Nucleus accumbens (tissue), 56 donors: ENCODE measurements around the gene PSTPIP1.

Source experiments
- DNase-seq, 56 donors: peaks; one replicate each; lab custom pipeline; 2025; lab: John Stamatoyannopoulos, UW

Gene PSTPIP1

GRCh38 chr15:77060546-77060945, 65.6 kb downstream of the PSTPIP1 start:
- peak in 3 of 56 donors; percentile 11 to 26 (median 16) for DNase-seq

GRCh38 chr15:77063249-77063648, 68.3 kb downstream of the PSTPIP1 start:
- no peak for DNase-seq

GRCh38 chr15:77064063-77064462, 69.1 kb downstream of the PSTPIP1 start:
- no peak for DNase-seq

- no peak for DNase-seq
Measured at GRCh38 chr15:77064539-77065308, 69.8 kb downstream of the PSTPIP1 start.

- no peak for DNase-seq
Measured at GRCh38 chr15:77066971-77067690, 72.2 kb downstream of the PSTPIP1 start.

- no peak for DNase-seq
Measured at GRCh38 chr15:77067691-77068367, 72.9 kb downstream of the PSTPIP1 start.

- no peak for DNase-seq
Measured at GRCh38 chr15:77068633-77069032, 73.7 kb downstream of the PSTPIP1 start.

- peak in 3 of 56 donors; percentile 13 to 24 (median 23) for DNase-seq
Measured at GRCh38 chr15:77069521-77070121, 74.7 kb downstream of the PSTPIP1 start.

GRCh38 chr15:77070180-77070494, 75.2 kb downstream of the PSTPIP1 start:
- no peak for DNase-seq

- peak; percentile 59 to 96 (median 87) for DNase-seq
Measured at GRCh38 chr15:77070495-77071304, 75.8 kb downstream of the PSTPIP1 start, which contains the start of gene TSPAN3. TSPAN3 (minus strand) TSS chr15:77071109; CDS start chr15:77070954, 155 bp downstream.

- DNase-seq: no peak
Measured at GRCh38 chr15:77071305-77072223, 76.6 kb downstream of the PSTPIP1 start.

GRCh38 chr15:77074350-77074749, 79.4 kb downstream of the PSTPIP1 start:
- DNase-seq: no peak

GRCh38 chr15:77075528-77075927, 80.6 kb downstream of the PSTPIP1 start:
- peak in 23 of 56 donors; percentile 11 to 62 (median 30) for DNase-seq

- peak in 4 of 56 donors; percentile 4 to 69 (median 22) for DNase-seq
Measured at GRCh38 chr15:77076323-77076915, 81.5 kb downstream of the PSTPIP1 start.

GRCh38 chr15:77081971-77082370, 87.0 kb downstream of the PSTPIP1 start:
- DNase-seq: no peak

GRCh38 chr15:77083381-77084160, 88.6 kb downstream of the PSTPIP1 start:
- DNase-seq: peak in 53 of 56 donors; percentile 10 to 89 (median 64)

- no peak for DNase-seq
Measured at GRCh38 chr15:77084436-77084835, 89.5 kb downstream of the PSTPIP1 start.

- DNase-seq: no peak
Measured at GRCh38 chr15:77085297-77085696, 90.4 kb downstream of the PSTPIP1 start.
